ENCODE results near the gene PLEKHG5. TPM values are rescaled to one million over a fixed set of nuclear protein-coding genes. Genes with fewer than 3 reads are reported as not detected.
"Not testable (repeated sequence)": the region's sequence is repeated elsewhere in the genome, so short reads cannot be mapped to it uniquely, and the experiment has no call there.

Gene PLEKHG5
- total RNA-seq, 2 experiments from 2014 or later = 1.3 to 1.8 TPM

DNA sequence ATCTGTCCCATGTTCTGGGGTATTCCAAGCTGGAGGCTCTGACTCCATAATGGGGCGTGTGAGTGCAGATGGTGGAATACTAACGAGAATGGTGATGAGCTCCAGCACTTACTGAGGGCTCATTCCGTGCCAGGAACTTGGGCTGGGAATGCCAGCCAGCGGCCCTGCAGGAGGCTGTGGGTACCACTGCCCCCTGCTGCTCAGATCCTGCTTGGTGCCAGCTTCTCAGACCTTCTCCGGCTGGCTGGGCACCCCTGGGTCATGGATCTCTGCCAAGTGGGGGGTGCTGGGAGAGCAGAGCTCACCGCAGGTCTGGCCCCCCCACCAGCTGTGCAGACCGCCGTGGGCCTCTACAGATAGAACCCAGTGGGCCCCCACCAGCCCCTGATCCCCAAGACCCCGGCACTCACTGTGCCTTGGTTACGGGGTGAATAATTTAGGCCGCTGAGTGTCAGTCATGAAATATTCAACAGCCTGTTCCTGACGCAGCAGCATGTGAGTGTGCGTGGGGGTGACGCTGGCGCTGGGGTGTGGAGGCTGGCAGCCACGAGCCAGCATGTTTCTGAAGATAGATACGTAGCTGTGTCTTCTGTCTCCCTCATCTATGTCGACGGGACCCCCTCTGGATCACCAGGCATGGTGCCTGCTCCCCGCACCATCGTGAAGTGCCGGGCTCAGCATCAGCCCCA, 54.3 kb downstream of the PLEKHG5 start:
- POLR2A ChIA-PET; H3K9me3 Mint-ChIP-seq; H3K36me3 Mint-ChIP-seq (ENCODE audit: low read depth); H3K4me3 Mint-ChIP-seq; H3K4me1 Mint-ChIP-seq; DNase-seq; H3K27ac Mint-ChIP-seq: not testable (repeated sequence)
- CTCF ChIA-PET = interaction anchor here (0.7 to 4.6 kb wide), 14 partner anchors 7 to 178 kb away, joined by 3 to 17 read pairs (median 6); partner anchors contain the start of gene HES2
- peaks cover 32% of the 10 kb centered on the region for H3K27me3 Mint-ChIP-seq

DNA sequence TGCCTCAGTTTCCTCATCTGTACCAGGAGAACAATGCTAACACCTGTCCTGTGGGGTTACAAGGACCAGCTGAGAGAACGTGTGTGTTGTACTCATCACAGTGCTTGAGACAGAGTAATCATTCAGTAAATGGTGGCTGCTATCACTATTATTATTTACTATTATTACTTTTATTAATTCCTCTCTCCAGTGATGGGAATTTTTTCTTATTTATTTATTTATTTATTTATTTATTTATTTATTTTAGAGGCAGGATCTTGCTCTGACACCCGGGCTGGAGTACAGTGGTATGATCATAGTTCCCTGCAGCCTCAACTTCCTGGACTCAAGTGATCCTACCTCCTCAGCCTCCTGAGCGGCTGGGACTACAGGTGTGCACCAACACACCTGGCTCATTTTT, 55.2 kb downstream of the PLEKHG5 start:
- H3K36me3 Mint-ChIP-seq (ENCODE audit: low read depth); H3K4me3 Mint-ChIP-seq; CTCF ChIA-PET; H3K4me1 Mint-ChIP-seq; DNase-seq; POLR2A ChIA-PET; H3K27ac Mint-ChIP-seq; H3K9me3 Mint-ChIP-seq: not testable (repeated sequence)
- peaks cover 26% of the 10 kb centered on the region for H3K27me3 Mint-ChIP-seq

DNA sequence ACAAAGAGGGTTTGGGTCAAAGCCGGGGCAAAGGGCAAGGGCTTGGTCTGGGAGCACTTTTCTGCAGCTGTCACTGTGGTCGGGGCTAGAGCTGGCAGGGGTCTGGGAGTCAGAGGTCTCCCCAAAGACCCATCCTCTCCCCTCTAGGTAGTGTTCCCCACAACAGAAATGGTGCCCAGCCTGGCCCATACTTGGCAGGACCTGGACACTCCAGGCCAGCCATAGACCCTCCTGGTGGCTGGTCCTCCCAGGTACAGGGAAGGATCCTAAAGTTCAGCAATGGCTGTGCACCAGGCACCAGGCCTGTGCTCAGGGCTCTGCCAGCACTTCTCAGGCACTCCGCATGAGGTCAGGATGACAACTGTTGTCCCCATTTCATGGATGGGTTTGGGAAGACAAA, 55.9 kb downstream of the PLEKHG5 start:
- Mint-ChIP-seq H3K4me3 (no peak overlapping the region), H3K4me1 (peaks cover 4% of the 10 kb centered on the region), H3K27ac (no peak overlapping the region), H3K9me3 (no peaks in the 10 kb centered on the region), H3K36me3 (ENCODE audit: low read depth) (no peaks in the 10 kb centered on the region), H3K27me3 (peaks cover 24% of the 10 kb centered on the region)
- CTCF ChIA-PET = no interaction called here
- POLR2A ChIA-PET = no interaction called here
- DNase-seq = no peak

DNA sequence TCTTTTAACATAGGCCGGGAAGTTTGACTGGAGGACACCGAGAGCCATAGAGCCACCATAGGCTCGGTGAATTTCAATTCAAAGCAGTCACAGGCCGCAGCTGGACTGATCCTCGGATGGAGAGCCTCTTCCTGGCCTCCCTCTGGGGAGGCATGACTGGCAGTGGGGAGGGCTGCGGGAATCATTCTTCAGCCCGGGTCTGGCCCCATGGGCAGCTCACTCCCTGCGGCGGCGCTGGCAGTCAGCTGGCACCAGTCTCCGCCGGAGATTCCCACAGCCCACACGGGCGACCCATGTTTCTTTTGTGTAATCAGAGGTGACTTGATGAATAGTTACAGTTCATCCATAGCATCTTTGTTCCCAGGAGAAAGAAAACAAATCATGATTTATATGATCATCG, 56.3 kb downstream of the PLEKHG5 start:
- H3K4me1 Mint-ChIP-seq = peaks cover 4% of the 10 kb centered on the region
- POLR2A ChIA-PET = no interaction called here
- H3K9me3 Mint-ChIP-seq = no peaks in the 10 kb centered on the region
- H3K27me3 Mint-ChIP-seq = peaks cover 28% of the 10 kb centered on the region
- H3K27ac Mint-ChIP-seq = no peak overlapping the region
- CTCF ChIA-PET = interaction anchor here (1.6 kb wide), 1 partner anchor 189 kb away, joined by 5 read pairs; no protein-coding TSS in a partner anchor
- DNase-seq = no peak
- no peaks in the 10 kb centered on the region for H3K36me3 Mint-ChIP-seq (ENCODE audit: low read depth)
- no peak overlapping the region for H3K4me3 Mint-ChIP-seq

GRCh38 chr1:6434186-6434585, 57.3 kb downstream of the PLEKHG5 start:
- Mint-ChIP-seq H3K4me1 (peaks cover under 1% of the 10 kb centered on the region), H3K4me3 (no peak overlapping the region), H3K9me3 (no peaks in the 10 kb centered on the region), H3K27me3 (peaks cover 24% of the 10 kb centered on the region), H3K27ac (no peak overlapping the region), H3K36me3 (ENCODE audit: low read depth) (no peaks in the 10 kb centered on the region)
- ChIA-PET CTCF (interaction anchor here (1.6 kb wide), 1 partner anchor 188 kb away, joined by 5 read pairs; no protein-coding TSS in a partner anchor), POLR2A (no interaction called here)
- no peak for DNase-seq

GRCh38 chr1:6431645-6432579, 59.6 kb downstream of the PLEKHG5 start:
- POLR2A ChIA-PET = not testable (repeated sequence)

DNA sequence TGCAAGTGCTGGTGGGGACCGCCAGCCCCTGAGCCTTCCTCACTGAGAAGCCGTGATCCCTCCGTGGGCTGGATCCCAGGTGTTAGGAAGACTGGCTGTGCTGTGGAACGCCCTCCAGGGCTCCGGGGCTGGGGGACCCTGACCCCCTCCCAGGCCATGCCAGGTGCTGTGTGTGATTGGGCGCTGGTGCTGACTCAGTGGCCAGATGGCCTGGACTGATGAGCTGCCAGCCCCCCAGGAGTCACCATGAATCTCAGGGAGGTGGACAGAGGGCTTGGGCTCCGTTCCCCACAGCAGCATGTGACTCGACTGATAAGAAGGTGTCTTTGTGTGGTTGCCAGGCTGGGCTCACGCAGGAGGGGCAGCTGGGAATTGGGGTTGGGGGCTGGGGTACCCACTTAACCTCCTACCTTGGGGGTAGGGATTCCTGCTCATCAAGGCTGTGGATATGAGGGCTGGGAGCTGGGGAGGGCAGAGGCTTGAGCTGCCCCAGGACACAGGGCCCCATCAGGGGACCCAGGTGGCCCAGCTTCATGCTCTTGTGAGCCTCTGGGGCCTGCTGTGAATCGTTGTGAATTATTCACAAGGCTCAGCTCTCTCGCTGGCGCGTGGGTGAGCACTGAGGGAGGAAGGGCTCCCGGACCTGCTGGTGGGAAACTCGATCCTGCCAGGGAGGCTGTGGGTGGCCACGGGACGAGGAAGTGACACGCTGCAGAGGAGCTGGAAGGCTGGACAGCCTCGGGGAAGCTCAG, 61.6 kb downstream of the PLEKHG5 start:
- H3K4me1 Mint-ChIP-seq; H3K9me3 Mint-ChIP-seq; H3K27ac Mint-ChIP-seq; H3K36me3 Mint-ChIP-seq (ENCODE audit: low read depth); POLR2A ChIA-PET; H3K4me3 Mint-ChIP-seq; DNase-seq: not testable (repeated sequence)
- CTCF ChIA-PET = interaction anchor here (1.2 to 2.3 kb wide), 4 partner anchors 9 to 72 kb away, joined by 3 to 12 read pairs (median 5); no protein-coding TSS in a partner anchor
- peaks cover 24% of the 10 kb centered on the region for H3K27me3 Mint-ChIP-seq

More at GRCh38 chr1:6431645-6432579, 59.6 kb downstream of the PLEKHG5 start:
- H3K36me3 Mint-ChIP-seq (ENCODE audit: low read depth); DNase-seq; H3K4me3 Mint-ChIP-seq; H3K4me1 Mint-ChIP-seq; H3K9me3 Mint-ChIP-seq: not testable (repeated sequence)
- Mint-ChIP-seq H3K27me3 (peaks cover 14% of the 10 kb centered on the region), H3K27ac (peak overlapping the region; percentile 36)
- CTCF ChIA-PET = interaction anchor here (0.6 kb wide), 1 partner anchor 1668 kb away, joined by 3 read pairs; no protein-coding TSS in a partner anchor

GRCh38 chr1:6428453-6428852, 63.0 kb downstream of the PLEKHG5 start:
- POLR2A ChIA-PET; H3K4me3 Mint-ChIP-seq; DNase-seq; H3K27ac Mint-ChIP-seq; H3K4me1 Mint-ChIP-seq; H3K36me3 Mint-ChIP-seq (ENCODE audit: low read depth); H3K9me3 Mint-ChIP-seq: not testable (repeated sequence)
- H3K27me3 Mint-ChIP-seq = peaks cover 27% of the 10 kb centered on the region
- CTCF ChIA-PET = interaction anchor here (0.7 to 1.3 kb wide), 2 partner anchors 9 to 10 kb away, joined by 3 read pairs; no protein-coding TSS in a partner anchor

- Mint-ChIP-seq H3K9me3 (no peaks in the 10 kb centered on the region), H3K27ac (no peak overlapping the region), H3K4me3 (no peak overlapping the region), H3K36me3 (ENCODE audit: low read depth) (no peaks in the 10 kb centered on the region), H3K4me1 (peaks cover 8% of the 10 kb centered on the region), H3K27me3 (peaks cover 32% of the 10 kb centered on the region)
- ChIA-PET POLR2A (no interaction called here), CTCF (no interaction called here)
- no peak for DNase-seq
Observed at GRCh38 chr1:6427441-6428390, 63.8 kb downstream of the PLEKHG5 start.

- no peaks in the 10 kb centered on the region for H3K36me3 Mint-ChIP-seq (ENCODE audit: low read depth)
- ChIA-PET CTCF (interaction anchor here (1.3 to 1.5 kb wide), 3 partner anchors 11 to 79 kb away, joined by 3 to 6 read pairs (median 4); no protein-coding TSS in a partner anchor), POLR2A (no interaction called here)
- H3K4me3 Mint-ChIP-seq = no peak overlapping the region
- DNase-seq = no peak
- no peak overlapping the region for H3K27ac Mint-ChIP-seq
- H3K27me3 Mint-ChIP-seq = peaks cover 39% of the 10 kb centered on the region
- H3K4me1 Mint-ChIP-seq = peaks cover 9% of the 10 kb centered on the region
- no peaks in the 10 kb centered on the region for H3K9me3 Mint-ChIP-seq
Observed at GRCh38 chr1:6426972-6427350, 64.5 kb downstream of the PLEKHG5 start.

GRCh38 chr1:6426277-6426971, 65.0 kb downstream of the PLEKHG5 start:
- POLR2A ChIA-PET = no interaction called here
- no peaks in the 10 kb centered on the region for H3K36me3 Mint-ChIP-seq (ENCODE audit: low read depth)
- H3K4me3 Mint-ChIP-seq = no peak overlapping the region
- no peak overlapping the region for H3K27ac Mint-ChIP-seq
- H3K27me3 Mint-ChIP-seq = peaks cover 44% of the 10 kb centered on the region
- CTCF ChIA-PET = interaction anchor here (0.5 to 1.5 kb wide), 7 partner anchors 12 to 220 kb away, joined by 3 to 6 read pairs (median 4); partner anchors contain the start of gene NOL9
- peaks cover 13% of the 10 kb centered on the region for H3K4me1 Mint-ChIP-seq
- no peaks in the 10 kb centered on the region for H3K9me3 Mint-ChIP-seq
- no peak for DNase-seq

All from activated CD4-positive, alpha-beta T cell treated with anti-CD3 and anti-CD28 coated beads, Interleukin-2, amount 10 ng/mL, durations not matched to agents 7 days and 5 days (primary cell).